Measurements from ENCODE around the gene TMEM185B.
"Not testable (repeated sequence)": the region's sequence is repeated elsewhere in the genome, so short reads cannot be mapped to it uniquely, and the experiment has no call there.

Gene TMEM185B

DNA sequence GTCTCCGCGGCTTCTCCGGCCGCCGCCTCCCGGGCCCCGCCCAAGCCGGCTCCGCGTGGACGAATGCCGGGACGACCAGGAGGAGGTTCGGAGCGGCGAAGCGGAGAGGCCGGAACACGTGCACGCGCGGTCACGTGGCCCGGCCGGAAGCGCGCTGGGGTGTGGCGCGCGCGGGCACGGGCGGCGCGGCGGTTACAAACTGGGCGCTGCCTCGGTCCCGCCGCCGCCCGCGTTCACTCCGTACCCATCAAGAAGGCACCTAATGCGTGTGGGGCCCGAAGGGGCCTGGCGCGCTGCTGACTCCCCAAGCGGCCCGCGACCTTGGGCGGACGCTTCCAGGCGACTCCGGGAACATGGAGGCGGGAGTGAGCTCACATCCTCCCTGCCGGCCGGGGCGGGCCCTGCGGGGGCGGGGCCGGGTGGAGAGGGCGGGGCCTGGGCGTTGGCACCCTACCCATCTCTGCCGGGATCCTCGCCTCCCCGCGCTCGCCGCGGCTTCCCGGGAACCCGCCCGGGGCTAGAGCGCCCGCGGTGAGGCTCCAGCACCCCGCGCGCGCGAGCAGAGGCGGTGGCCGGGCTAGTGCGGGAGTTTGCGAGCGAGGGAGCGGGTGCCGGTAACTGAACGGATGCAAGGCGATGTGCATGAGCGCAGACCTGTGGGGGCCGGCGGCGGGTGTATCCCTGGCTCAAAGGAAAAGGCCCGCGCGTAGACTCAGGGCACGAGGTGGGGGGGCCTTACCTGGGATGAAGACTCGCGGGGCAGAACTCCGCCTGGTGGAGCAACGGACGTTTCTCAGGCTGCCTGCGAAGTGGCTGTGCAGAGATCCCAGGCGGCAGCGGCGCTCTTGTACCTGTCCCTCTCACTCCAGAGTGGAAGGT lies at the start of gene TMEM185B:
TMEM185B (minus strand) TSS at position 367 of the 879 bp plus-strand sequence. CDS start 424 bp downstream, outside the sequence.
- DNase-seq = peak; percentile 78

DNA sequence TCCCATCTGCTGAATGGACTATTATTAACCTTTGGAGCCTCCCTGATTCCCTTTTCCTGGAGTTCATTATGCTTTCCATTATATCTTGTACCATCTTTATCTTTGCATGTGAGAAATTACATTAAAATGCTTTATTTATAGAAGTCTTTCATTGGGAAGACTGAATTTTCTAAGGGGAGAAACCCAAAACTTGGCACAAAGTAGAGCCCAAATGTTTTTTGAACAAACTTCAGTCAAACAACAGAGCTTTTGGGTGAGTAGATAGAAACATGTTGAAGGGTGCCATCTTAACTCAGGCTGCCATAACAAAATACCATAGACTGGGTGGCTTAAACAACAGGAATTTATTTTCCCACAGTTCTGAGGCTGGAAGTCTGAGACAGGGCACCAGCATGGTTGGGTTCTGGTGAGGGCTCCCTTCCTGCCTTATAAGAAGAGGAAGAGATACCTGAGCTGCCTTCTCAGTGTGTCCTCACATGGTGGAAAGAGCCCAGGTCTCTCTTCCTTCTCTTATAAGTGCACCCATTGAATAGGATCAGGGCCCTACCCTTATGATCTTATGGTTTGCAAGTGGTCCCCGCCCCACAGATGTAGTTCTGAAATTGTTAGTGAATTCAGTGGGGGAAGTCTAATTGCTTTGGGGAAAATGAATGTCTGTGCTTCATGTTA lies 48.6 kb upstream of the TMEM185B start:
- DNase-seq = no peak

DNA sequence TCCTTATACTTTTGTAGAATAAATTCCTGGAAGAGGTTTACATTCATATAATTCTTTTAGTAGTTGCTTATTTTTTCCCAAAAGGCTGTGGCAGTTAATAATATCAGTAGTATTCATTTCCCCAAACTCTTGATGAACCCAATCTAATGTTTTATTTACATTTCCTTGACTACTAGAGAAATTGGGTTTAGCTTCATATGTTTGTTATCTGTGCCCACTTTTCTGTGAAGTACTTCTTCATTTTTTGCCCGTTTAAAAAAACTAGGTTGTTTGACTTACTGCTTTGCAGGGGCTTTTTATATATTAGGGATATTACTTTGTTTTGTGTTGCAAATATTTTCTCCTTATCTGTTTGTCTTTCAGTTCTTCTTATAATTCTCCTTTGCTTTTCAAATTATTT lies 46.6 kb upstream of the TMEM185B start:
- DNase-seq = no peak

DNA sequence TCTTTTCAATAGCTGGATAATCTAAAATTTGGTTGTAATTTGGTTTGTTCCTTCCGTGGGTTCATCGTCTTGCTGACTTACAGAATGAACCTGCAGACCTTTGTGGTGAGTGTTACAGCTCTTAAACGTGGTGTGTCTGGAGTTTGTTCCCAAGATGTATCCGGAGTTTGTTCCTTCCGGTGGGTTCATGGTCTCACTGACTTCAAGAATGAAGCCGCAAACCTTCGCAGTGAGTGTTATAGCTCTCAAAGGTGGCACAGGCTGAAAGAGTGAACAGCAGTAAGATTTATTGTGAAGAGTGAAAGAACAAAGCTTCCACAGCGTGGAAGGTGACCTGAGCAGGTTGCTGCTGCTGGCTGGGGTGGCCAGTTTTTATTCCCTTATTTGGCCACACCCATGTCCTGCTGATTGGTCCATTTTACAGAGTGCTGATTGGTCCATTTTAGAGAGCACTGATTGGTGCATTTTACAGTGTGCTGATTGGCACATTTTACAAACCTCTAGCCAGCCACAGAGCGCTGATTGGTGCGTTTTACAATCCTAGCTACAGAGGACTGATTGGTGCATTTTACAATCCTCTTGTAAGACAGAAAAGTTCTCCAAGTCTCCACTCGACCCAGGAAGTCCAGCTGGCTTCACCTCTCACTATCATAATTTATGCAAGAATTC lies 46.0 kb upstream of the TMEM185B start:
- no peak for DNase-seq

DNA sequence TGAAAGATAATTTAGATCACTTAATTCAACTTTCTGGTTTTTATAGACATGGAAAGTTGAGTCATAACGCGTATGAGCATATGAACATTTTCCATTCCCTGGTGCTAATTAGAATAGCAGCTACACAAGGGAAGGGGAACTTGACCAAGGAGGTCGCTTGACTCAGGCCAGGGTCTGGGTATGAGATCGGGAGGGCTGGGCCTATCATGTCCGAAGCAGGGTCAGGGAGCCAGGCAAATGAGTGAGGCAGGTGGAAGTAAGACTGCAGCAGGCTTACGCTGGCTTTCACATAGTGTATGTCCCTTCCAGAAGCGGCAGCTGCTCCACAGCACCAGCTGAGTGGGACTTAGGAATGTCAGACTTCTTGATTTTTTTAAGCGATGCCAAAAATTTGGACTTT lies 44.1 kb upstream of the TMEM185B start:
- peak; percentile 31 for DNase-seq

DNA sequence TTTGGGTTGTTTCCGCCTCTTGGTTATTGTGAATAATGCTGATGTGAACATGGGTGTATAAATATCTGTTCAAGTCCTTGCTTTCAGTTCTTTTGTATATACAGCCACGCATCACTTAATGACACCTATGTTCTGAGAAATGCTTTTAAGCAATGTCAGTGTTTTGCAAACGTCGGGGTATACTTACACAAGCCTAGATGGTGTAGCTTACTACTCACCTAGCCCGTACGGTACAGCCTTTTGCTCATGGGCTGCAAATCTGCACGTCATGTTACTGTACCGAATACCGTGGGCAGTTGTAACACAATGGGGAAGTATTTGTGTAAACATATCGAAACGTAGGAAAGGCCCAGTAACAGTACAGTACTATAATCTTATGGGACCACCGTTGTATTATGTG lies 41.8 kb upstream of the TMEM185B start:
- DNase-seq = peak; percentile 32

DNA sequence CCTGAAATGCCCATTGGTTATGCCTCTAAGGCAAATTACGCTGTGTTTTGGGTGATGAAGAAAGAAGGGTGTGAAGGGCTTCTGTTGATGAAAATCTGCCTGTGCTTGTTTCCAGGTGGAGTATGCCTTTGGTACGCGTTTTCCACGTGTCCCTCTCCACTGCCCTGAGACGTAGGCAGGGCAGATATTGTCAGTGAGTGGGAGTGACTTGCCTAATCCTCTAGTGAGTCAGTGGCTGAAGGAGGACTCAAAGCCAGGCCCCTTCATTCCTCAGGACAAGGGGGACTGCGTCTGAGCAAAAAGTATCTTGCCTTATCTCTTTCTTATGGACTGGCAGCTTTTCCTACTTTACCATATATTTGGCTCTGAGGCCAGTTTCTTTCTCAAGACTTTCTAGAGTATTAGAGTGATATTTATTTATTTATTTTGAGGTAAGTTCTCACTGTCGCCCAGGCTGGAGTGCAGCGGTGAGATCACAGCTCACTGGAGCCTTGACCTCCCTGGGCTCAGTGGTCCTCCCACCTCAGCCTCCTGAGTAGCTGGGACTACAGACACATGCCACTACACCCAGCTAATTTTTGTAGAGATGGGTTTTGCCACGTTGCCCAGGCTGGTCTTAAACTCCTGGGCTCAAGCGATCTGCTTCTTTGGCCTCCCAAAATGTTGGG lies 39.7 kb upstream of the TMEM185B start:
- no peak for DNase-seq

DNA sequence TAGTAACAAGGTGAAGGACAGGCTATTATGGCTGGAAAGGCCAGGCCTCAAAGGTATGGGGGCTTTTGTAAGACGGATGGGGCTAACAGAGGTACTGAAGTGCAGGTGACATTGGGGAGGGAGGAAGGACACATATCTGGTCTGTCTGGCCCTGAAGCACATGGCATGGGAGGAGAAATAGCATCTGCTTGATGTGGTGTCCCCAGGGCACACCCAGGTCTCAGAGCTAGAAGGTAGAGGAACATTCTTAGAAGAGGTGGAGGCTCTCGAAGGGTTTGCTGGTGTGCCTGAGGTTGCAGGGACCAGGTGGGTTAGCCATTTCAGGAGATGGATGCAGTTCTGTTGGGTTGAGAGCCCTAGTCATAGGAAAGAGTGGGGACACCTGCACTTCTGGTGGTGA lies 39.0 kb upstream of the TMEM185B start:
- no peak for DNase-seq

DNA sequence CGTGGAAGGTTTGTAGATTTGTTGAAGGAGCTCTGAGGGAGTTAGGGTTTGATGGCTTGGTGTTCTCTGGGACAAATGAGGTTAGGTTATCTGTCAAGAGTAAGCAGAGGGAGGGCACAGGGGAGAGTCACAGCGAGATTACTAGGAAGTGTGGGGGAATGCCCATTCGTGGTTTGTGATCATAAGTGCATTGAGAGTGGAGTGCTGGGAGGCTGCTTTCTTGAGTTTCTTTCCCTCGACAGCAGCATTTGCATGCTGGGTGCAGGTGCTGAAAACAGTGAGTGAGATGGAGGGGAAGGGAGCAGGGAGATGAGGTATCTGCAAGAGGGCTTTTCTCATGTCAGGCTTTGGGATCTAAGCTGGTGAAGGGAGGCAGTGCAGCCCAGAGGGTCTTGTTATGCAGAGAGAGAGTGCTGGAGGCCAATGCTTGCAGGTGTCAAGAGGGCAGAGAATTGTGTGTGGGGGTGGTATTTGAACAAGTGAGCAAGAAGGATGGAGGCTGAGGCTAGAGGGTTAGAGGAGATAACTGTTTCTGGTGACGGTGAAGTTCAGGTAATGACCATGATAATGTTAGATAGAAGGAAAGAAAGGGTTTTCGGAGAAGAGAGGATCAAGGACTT lies 38.3 kb upstream of the TMEM185B start:
- DNase-seq = peak; percentile 15

DNA sequence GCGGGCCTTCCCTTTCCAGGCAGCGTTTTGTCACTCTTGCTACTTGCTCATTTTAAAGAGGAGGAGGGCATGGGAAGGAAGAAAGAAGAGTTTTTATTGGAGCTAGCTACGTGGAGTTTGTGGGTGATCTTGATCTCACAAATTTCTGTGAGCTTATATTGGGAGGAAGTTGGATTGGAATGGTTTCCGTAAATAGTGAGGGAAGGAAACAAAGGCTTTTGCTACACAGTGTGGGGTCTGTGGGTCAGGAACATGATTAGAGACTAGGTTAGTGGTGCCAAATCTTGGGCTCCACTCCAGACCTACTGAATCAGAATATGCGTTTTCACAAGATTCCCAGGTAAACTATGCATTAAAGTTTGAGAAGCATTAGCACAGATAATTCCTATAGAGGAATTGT lies 37.5 kb upstream of the TMEM185B start:
- no peak for DNase-seq

DNA sequence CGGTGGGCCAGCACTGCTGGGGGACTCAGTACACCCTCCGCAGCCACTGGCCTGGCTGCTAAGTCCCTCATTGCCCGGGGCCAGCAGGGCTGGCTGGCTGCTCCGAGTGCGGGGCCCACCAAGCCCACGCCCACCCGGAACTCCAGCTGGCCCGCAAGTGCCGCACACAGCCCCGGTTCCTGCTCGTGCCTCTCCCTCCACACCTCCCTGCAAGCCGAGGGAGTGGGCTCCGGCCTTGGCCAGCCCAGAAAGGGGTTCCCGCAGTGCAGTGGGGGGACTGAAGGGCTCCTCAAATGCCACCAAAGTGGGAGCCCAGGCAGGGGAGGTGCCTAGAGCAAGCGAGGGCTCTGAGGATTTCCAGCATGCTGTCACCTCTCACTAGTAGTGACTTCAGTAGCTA lies 36.7 kb upstream of the TMEM185B start:
- DNase-seq = not testable (repeated sequence)

DNA sequence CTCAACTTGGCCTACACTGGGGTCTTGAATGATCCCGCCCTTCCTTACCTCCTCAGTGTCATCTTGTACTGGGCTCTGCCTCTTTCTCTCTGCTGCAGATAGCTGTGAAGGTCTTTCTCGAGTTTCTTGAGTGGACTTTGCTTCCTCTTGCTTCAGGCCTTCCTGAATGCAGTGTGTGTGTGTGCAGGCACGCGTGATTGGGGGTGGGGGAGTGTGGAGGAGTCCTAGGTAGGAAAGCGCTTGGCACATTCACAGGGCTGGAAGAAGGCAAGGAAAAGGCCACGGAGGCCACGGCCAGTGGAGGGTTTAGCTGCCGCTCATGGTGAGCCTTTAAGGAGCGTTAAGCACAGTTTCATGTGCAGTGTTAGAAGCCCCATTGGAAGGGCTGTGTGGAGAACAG lies 35.0 kb upstream of the TMEM185B start:
- DNase-seq = no peak

DNA sequence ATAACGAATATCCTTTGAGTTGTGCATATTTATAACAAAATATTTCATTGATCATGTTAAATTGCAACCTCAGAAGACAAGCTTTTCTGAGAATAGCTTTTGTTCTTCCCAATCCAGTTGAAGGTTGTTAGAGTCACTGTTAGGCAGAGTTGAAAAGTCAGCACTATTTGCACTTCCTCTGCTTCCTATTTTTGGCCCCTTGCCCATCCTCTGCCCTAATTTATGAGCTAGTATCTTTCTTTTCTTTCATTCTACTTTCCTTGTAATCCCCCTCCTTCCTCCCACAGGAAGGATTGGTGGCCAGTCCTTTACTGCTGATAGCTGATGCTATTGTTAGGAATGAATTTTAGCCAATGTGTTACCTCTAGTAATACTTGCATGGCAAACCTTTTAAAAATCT lies 34.3 kb upstream of the TMEM185B start:
- DNase-seq = no peak

DNA sequence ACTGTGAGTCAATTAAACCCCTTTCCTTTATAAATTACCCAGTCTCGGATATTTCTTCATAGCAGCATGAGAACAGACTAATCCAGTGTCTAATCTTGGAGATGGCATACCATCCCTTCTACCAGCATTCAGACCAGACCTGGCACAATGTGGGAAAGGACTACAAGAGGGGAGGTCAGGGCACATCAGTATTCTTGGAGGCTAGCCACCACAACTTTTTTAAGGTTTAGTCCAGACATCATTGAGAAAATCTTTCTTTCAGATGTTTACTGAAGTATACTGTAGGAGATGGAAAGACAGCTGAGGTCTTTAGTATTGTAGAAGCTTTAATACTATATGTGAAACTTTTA lies 33.4 kb upstream of the TMEM185B start:
- DNase-seq = no peak

DNA sequence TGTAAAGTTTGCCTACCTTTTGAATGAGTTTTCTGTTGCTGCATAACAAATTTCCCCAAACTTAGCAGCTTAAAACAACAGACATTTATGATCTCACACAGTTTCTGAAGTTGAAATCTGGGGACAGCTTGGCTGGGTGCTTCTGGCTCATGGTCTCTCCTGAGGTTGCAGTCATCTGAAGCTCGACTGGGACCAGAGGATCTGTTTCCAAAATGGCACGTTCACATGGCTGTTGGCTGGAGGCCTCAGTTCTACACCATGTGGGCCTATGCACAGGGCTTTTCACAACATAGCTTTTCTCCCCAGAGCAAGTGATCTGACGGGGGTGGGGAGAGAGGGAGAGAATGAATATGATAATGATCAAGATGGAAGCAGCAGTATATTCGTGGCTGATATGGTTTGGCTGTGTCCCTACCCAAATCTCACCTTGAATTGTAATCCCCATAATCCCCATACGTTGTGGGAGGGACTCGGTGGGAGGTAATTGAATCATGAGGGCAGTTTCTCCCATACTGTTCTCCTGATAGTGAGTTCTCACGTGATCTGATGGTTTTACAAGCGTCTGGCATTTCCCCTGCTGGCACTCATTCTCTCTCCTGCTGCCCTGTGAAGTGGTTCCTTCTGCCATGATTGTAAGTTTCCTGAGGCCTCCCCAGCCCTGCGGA lies 32.9 kb upstream of the TMEM185B start:
- DNase-seq = no peak

DNA sequence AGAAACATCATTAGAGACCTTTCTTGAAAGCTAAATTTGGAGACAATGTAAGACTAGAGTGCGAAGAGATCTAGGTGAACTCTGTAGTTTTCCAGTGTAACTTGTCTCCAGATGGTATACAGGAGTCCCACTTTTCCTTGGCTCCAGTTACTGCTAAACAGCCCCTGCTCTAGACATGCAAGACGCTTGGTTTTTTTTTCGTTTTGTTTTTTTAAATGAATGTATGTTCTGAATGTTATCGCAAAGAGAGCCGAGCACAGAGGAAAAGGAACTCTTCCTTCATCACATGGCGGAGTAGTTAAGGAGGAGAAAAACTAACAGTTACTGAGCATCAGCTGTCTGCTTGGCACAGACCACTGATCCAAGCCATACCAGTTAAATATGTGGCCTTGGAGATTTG lies 31.9 kb upstream of the TMEM185B start:
- no peak for DNase-seq

DNA sequence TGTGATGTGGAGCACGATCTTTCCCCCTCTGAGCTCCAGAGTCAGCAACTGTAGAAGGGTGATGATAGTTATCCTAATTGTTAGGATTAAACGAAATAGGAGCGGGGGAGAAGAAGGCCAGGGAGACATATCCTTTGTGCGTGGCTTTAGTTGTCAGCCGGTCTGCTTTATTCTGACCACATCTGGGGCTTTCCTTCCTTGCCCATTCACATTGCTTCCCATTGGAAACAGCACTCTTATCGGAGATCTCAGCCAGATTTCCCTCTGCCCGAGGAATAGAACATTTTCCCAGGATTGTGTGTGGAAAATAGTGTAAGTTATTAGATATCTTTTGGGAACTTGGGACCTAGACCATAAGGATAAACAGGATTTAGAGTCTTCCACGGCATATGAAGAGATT lies 31.0 kb upstream of the TMEM185B start:
- no peak for DNase-seq

DNA sequence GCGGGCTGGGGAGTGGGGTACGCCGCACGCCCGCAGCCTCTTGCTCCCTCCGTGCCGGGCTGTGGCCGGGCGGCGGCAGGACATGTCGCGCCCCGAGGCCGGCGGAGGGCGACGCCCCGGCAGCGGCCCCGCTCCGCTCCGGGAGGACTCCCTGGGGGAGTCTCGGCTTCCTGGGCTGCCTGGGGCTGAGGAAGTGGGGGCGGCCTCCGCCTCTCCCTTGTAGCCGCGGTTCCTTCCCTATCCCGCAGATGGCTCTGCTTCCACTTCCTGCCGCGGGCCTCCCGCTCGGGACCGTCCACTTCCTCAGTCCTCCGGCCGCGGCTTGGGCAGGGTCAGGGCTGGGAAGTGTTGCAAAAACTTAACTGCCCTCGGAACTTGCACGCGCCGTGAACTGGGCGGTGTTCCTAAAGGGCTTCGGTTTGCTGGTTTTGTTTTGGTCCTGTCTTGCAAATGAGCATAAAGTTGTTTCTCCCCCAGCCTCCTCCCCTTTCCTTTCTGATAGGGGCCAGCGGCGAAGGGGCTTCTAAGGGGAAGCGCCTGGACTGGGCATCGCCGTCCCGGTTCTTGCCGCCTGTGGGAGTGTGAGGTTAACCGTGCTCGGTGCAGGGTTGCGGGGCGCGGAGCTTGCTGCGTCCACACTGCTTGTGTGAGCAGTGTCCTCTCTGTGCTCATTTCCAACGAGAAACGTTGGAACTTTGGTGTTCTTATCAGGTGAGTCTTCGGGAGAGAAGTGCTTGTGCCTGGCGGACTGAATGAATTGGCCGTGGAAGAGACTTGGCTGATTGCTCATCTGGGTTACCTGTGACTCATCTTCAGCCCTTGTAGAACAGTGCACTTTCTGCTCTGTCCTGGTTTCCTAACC lies 30.1 kb upstream of the TMEM185B start:
- DNase-seq = peak; percentile 37

DNA sequence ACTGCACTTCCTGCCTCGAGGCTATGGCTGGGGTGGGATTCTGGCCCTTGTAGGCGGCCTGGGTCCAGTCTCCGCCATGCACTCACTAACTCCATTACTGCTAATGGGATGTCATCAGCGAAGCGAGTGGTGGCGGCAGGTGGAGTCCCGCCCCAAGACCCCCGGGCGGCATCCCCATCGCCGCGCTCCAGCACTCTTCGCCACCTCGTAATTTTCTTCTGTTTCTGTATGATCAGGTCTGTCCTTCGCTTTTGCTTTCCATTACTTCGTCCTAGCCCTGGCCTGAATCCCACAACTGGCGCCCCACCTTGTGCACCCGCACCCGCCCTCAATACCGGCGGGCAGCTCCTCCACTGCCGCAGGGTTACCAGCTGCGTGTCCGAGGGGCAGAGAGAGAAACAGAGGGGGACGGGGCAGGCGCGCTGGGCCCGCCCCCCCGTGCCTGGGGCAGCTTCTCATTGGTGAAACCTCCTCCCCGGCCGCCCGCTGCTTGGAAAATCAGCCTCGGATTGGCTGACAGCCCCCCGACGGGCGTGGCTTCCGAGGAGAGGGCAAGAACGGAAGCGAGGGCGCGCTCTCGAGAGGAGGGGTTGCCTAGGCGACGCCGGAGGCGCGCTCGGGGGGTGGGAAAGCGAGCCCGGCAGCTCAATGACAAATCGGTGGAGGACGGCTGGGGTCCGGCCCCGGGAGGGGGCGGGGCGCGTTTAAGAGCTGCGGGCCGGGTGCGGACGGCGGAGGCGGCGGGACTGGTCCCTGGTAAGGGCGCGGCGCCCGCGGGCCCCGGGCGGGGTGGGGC lies 29.2 kb upstream of the TMEM185B start, which contains the start of gene RALB:
RALB (plus strand) TSS at position 628 of the 796 bp plus-strand sequence. CDS start 25,813 bp downstream, outside the sequence.
- peak; percentile 95 for DNase-seq

DNA sequence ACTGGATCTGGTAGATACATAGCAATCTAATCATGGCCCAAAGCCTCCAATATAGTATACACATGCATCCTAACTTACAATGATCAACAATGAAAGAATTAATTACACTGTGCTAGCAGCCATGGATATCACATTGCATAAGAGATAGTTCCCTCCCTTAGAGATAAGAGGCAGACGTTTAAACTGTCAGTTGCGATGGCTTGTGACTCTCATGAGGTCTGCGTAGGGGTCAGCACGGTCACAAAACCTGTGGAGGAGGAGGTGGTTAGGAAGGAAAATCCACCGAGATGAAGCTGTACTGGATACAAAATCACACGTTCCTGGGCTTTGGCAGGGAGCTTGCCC lies 28.7 kb upstream of the TMEM185B start:
- DNase-seq = no peak
